Transverse colon (tissue), 3 donors: ENCODE data around the gene OR10H5.

Experiments used
- CTCF ChIP-seq, 5 experiments: fragments of 200-600 bp in 3 of 5; fragments of 450-650 bp in 2 of 5; sonication (generic) in 3 of 5; IDR thresholded peaks; 1 replicate in 2 of 5; 2 replicates in 3 of 5; pipeline ENCODE4 v1.5.1; 2016 to 2017; ENCODE audit warnings: antibody characterized with exemption in 5 of 5, inconsistent platforms in 3 of 5, mild to moderate bottlenecking in 2 of 5, moderate library complexity in 1 of 5
- EP300 ChIP-seq: sonication (generic); formaldehyde crosslinking; IDR thresholded peaks from one replicate; pipeline ENCODE4 v1.6.1; 2017; ENCODE audit warnings: antibody characterized with exemption, low read depth
- POLR2A ChIP-seq: fragments of 450-650 bp; IDR thresholded peaks from one replicate; pipeline ENCODE4 v1.6.1; 2016; ENCODE audit warnings: antibody characterized with exemption, mild to moderate bottlenecking, moderate library complexity

- no peak for TF ChIP-seq CTCF (IDR thresholded peaks at IDR 0.05)
- no peak for TF ChIP-seq POLR2A
- TF ChIP-seq EP300: no peak
Measured at GRCh38 chr19:15779756-15780476, 7.5 kb upstream of the OR10H5 start.
